Skin epidermis (tissue), 12 donors: Measurements from ENCODE around the gene WBP4.
"Not testable (repeated sequence)": the region's sequence is repeated elsewhere in the genome, so short reads cannot be mapped to it uniquely, and the experiment has no call there.

Source experiments
- H3K27ac ChIP-seq, 21 experiments: fragments of 200-600 bp; sonication (generic) in 11 of 21; one replicate each; pipeline ENCODE4 v1.5.0; 2020; ENCODE audit warnings: mild to moderate bottlenecking in 3 of 21, inconsistent platforms in 2 of 21, moderate library complexity in 2 of 21
- H3K4me3 ChIP-seq, 7 experiments: fragments of 200-600 bp; sonication (generic) in 2 of 7; one replicate each; pipeline ENCODE4 v1.5.0; 2020; ENCODE audit warnings: inconsistent platforms in 2 of 7, mild to moderate bottlenecking in 2 of 7, moderate library complexity in 1 of 7

WBP4 gene

GRCh38 chr13:41040584-41041334 is 20.6 kb upstream of the WBP4 start:
- H3K27ac ChIP-seq, result peak overlapping the region in 1 of 21 experiments; percentile 26
- H3K4me3 ChIP-seq, result no peak overlapping the region

- not testable (repeated sequence) for H3K4me3 ChIP-seq, H3K27ac ChIP-seq
Observed at GRCh38 chr13:41042419-41042818, 18.9 kb upstream of the WBP4 start.

- H3K4me3 ChIP-seq, result no peak overlapping the region
- H3K27ac ChIP-seq, result no peak overlapping the region
Observed at GRCh38 chr13:41048640-41049039, 12.7 kb upstream of the WBP4 start.

- no peak overlapping the region for H3K27ac ChIP-seq
- no peak overlapping the region for H3K4me3 ChIP-seq
Observed at GRCh38 chr13:41049480-41050440, 11.5 kb upstream of the WBP4 start.

GRCh38 chr13:41052441-41052840 is 8.9 kb upstream of the WBP4 start:
- no peak overlapping the region for H3K4me3 ChIP-seq
- H3K27ac ChIP-seq, result peak overlapping the region in 1 of 21 experiments; percentile 10

- Histone ChIP-seq H3K27ac (peak overlapping the region in 9 of 21 experiments; percentile 9 to 75 (median 28)), H3K4me3 (no peak overlapping the region)
Observed at GRCh38 chr13:41053384-41053826, 7.9 kb upstream of the WBP4 start.

- H3K27ac ChIP-seq, result peak overlapping the region in 5 of 21 experiments; percentile 2 to 66 (median 18)
- no peak overlapping the region for H3K4me3 ChIP-seq
Observed at GRCh38 chr13:41054212-41054877, 7.0 kb upstream of the WBP4 start.

GRCh38 chr13:41054919-41055619 is 6.2 kb upstream of the WBP4 start:
- H3K4me3 ChIP-seq, result no peak overlapping the region
- peak overlapping the region in 5 of 21 experiments; percentile 10 to 38 (median 15) for H3K27ac ChIP-seq

GRCh38 chr13:41056194-41056593 is 5.1 kb upstream of the WBP4 start:
- Histone ChIP-seq H3K27ac (peak overlapping the region in 2 of 21 experiments; percentile 12 to 13), H3K4me3 (no peak overlapping the region)

GRCh38 chr13:41056826-41057711 is 4.2 kb upstream of the WBP4 start:
- H3K4me3 ChIP-seq, result no peak overlapping the region
- H3K27ac ChIP-seq, result peak overlapping the region in 2 of 21 experiments; percentile 89 to 97

- Histone ChIP-seq H3K4me3 (peak overlapping the region in 6 of 7 experiments; percentile 50 to 92 (median 58)), H3K27ac (peak overlapping the region in 14 of 21 experiments; percentile 12 to 99 (median 96))
Observed at GRCh38 chr13:41058295-41059070, 2.8 kb upstream of the WBP4 start.

- Histone ChIP-seq H3K27ac (peak overlapping the region; percentile 83 to 99 (median 95)), H3K4me3 (peak overlapping the region; percentile 50 to 92 (median 60))
Observed at GRCh38 chr13:41059456-41060081, 1.7 kb upstream of the WBP4 start.

GRCh38 chr13:41060082-41060723 is 1.1 kb upstream of the WBP4 start:
- Histone ChIP-seq H3K27ac (peak overlapping the region; percentile 83 to 99 (median 95)), H3K4me3 (peak overlapping the region; percentile 50 to 92 (median 60))

GRCh38 chr13:41060724-41061074 is 610 bp upstream of the WBP4 start:
- H3K4me3 ChIP-seq, result peak overlapping the region; percentile 50 to 92 (median 60)
- H3K27ac ChIP-seq, result peak overlapping the region; percentile 83 to 99 (median 95)

- H3K27ac ChIP-seq, result peak overlapping the region; percentile 83 to 99 (median 95)
Observed at GRCh38 chr13:41061914-41062837, 867 bp downstream of the WBP4 start.

More at GRCh38 chr13:41061914-41062837, 867 bp downstream of the WBP4 start:
- H3K4me3 ChIP-seq, result peak overlapping the region; percentile 50 to 92 (median 60)
